Fibroblast of villous mesenchyme (primary cell): ENCODE data around the gene GRIA3. TPM values are rescaled to one million over a fixed set of nuclear protein-coding genes. Genes with fewer than 3 reads are reported as not detected.

ENCODE experiments used
- DNase-seq: peaks from one replicate; pipeline ENCODE4 v3.0.0-alpha.2; 2010; ENCODE audit warnings: low read depth
- H3K4me3 ChIP-seq: 2 replicates; pipeline ENCODE4 v1.5.1; 2011; ENCODE audit warnings: low read depth, mild to moderate bottlenecking, low read length
- CTCF ChIP-seq: IDR thresholded peaks from 2 replicates; pipeline ENCODE4 v1.5.1; 2012; ENCODE audit warnings: low read depth, mild to moderate bottlenecking, low read length; ENCODE audit not compliant: insufficient read depth
- total RNA-seq: library from RNA; depleted of rRNA; stranded (reverse); fragments of >200 nt; gene quantifications from 2 replicates; pipeline ENCODE4 v1.2.3, GENCODE V29; 2012

Gene GRIA3
- total RNA-seq, 1 donor = 19.4 TPM

- DNase-seq = no peak
- TF ChIP-seq CTCF = no peak
- no peak overlapping the region for H3K4me3 ChIP-seq
These were observed 146.3 kb downstream of the GRIA3 start for GRCh38 chrX:123330229-123330942.

DNA sequence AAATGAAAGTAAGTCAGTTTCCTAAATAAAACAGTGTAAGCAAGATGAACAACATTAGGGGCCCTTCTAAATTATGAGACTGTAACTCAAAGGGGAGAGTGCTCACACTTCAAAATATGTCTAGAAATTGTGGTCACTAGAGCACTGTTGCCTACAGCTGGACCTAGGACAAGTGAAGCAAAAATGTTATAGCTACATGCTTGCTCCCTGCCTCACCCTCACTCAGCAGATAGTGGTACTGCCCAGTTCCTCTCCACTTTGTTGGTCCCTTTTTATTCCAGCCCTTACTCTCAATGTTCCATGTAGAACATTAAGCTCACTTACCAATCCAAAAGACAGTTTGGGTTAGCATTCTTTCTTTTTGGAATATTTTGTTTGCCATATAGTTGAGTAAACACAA, 147.3 kb downstream of the GRIA3 start:
- H3K4me3 ChIP-seq = no peak overlapping the region
- no peak for DNase-seq
- no peak for TF ChIP-seq CTCF

GRCh38 chrX:123331859-123332258, 147.8 kb downstream of the GRIA3 start:
- no peak overlapping the region for H3K4me3 ChIP-seq
- no peak for TF ChIP-seq CTCF
- no peak for DNase-seq

GRCh38 chrX:123336666-123337065, 152.6 kb downstream of the GRIA3 start:
- no peak overlapping the region for H3K4me3 ChIP-seq
- DNase-seq = no peak
- no peak for TF ChIP-seq CTCF

DNA sequence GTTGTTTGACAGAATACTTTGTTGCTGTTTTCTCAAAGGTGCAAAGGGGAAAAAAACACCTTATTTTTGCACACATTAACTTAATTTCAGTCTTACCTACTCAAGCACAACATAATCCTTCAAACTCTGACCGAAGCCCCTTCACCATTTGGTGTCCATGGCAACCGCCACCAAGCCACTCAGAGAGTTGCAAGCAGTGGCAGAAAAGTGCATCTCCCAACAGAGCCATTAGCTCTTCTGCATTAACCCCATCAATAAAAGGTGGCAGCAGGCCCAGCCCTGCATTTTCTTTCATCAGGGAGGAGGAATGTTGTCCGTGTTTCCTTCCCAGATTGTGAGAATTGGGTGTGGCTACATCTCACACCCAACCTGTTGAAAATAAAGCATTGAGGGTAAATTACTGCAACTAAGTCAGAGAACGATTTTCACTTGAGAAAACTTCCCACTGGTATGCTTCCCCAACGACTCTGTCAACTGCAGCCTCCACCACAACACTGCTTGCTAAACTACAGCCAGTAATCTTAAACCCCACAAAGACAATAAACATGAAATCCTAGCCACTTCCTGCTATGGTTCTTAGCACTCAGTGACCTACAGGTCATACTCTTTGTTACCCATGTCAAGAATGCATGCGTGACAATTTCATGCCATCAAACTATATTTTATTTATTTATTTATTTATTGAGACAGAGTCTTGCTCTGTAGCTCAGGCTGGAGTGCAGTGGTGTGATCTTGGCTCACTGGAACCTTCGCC, 154.0 kb downstream of the GRIA3 start:
- DNase-seq = no peak
- H3K4me3 ChIP-seq = no peak overlapping the region
- TF ChIP-seq CTCF = no peak

- DNase-seq = peak; percentile 40
- no peak for TF ChIP-seq CTCF
These were observed 155.3 kb downstream of the GRIA3 start for GRCh38 chrX:123339221-123339905.

More at GRCh38 chrX:123339221-123339905, 155.3 kb downstream of the GRIA3 start:
- no peak overlapping the region for H3K4me3 ChIP-seq
